PC-3 (cell line): ENCODE results near the gene SPRR2E.

Source experiments
- CTCF ChIP-seq: fragments of 300-600 bp; sonication (generic); conservative IDR thresholded peaks from 2 replicates; pipeline ENCODE4 v1.5.1; 2017; ENCODE audit warnings: antibody characterized with exemption, low read depth, mild to moderate bottlenecking, low read length
- EZH2 ChIP-seq: fragments of 300-600 bp; sonication (generic); IDR thresholded peaks from one replicate; pipeline ENCODE4 v1.6.1; 2017; ENCODE audit warnings: antibody characterized with exemption, mild to moderate bottlenecking, low read length; ENCODE audit not compliant: unreplicated experiment
- EZH2phosphoT487 ChIP-seq: fragments of 300-600 bp; sonication (generic); IDR thresholded peaks from 2 replicates; pipeline ENCODE4 v1.6.1; 2018; ENCODE audit warnings: mild to moderate bottlenecking, antibody characterized with exemption, low read length, borderline replicate concordance

- TF ChIP-seq CTCF: no peak
- no peak for TF ChIP-seq EZH2
- no peak for TF ChIP-seq EZH2phosphoT487
Measured at GRCh38 chr1:153113416-153113815, 19.1 kb upstream of the SPRR2E start, which contains the start of gene SPRR2F.
